Gastrocnemius medialis (tissue), 4 donors: ENCODE measurements around the gene DCUN1D3. TPM values are rescaled to one million over a fixed set of nuclear protein-coding genes. Genes with fewer than 3 reads are reported as not detected.
"Not testable (repeated sequence)": the region's sequence is repeated elsewhere in the genome, so short reads cannot be mapped to it uniquely, and the experiment has no call there.

Experiments used
- ATAC-seq, 2 donors: fragments of 150-250 bp; one replicate each; pipeline ENCODE4 v1.9.1; 2016
- DNase-seq, 2 donors: peaks; one replicate each; pipeline ENCODE4 v3.0.0-alpha.2; 2019
- H3K27ac ChIP-seq, 4 donors: fragments of 200-600 bp; sonication (generic); 1 replicate in 1 of 4; 2 replicates in 3 of 4; pipeline ENCODE4 v1.5.1; 2016 to 2018; ENCODE audit warnings: mild to moderate bottlenecking in 2 of 4, moderate library complexity in 1 of 4
- H3K27me3 ChIP-seq, 3 donors: fragments of 200-600 bp; sonication (generic) in 2 of 3; 1 replicate in 1 of 3; 2 replicates in 2 of 3; pipeline versions ENCODE4 v1.5.1 to v1.6.0; 2016 to 2019; ENCODE audit warnings: mild to moderate bottlenecking in 1 of 3, moderate library complexity in 1 of 3
- H3K36me3 ChIP-seq, 2 donors: fragments of 200-600 bp; sonication (generic) in 1 of 2; one replicate each; pipeline ENCODE4 v1.5.1; 2017 to 2018
- H3K4me1 ChIP-seq, 2 donors: fragments of 200-600 bp; sonication (generic) in 1 of 2; one replicate each; pipeline ENCODE4 v1.5.1; 2016 to 2017; ENCODE audit warnings: mild to moderate bottlenecking in 2 of 2
- H3K4me3 ChIP-seq, 4 donors: fragments of 200-600 bp; sonication (generic) in 3 of 4; 1 replicate in 1 of 4; 2 replicates in 3 of 4; pipeline ENCODE4 v1.5.1; 2016 to 2019; ENCODE audit warnings: mild to moderate bottlenecking in 2 of 4
- H3K9me3 ChIP-seq, 3 donors: fragments of 200-600 bp; sonication (generic) in 2 of 3; 1 replicate in 1 of 3; 2 replicates in 2 of 3; pipeline ENCODE4 v1.5.1; 2016 to 2019
- POLR2A ChIP-seq, 2 donors: fragments of 450-650 bp; IDR thresholded peaks; one replicate each; pipeline ENCODE4 v1.6.1; 2017; ENCODE audit warnings: antibody characterized with exemption in 2 of 2, mild to moderate bottlenecking in 2 of 2, moderate library complexity in 2 of 2
- in situ Hi-C, 4 donors: fragments of 200-750 bp; cut with MboI; loops; one replicate each; pipeline versions ENCODE4 v1.15.0 to v1.8.0; 2017; ENCODE audit warnings: low sequenced_read_pairs in 4 of 4
- intact Hi-C: fragments of 100-400 bp; cut with DNase I; formaldehyde crosslinking; loops from one replicate; pipeline ENCODE4 v1.15.1; 2023; ENCODE audit warnings: low total_unique reads
- total RNA-seq, 4 donors: library from RNA; depleted of rRNA; stranded (reverse); fragments of >200 nt; gene quantifications; one replicate each; pipeline versions ENCODE4 v1.1.0 to v1.2.3, GENCODE V29; 2016
- TF ChIP-seq, protein P1 (sequence below), 5 experiments: fragments of 450-650 bp in 3 of 5; fragments of 200-600 bp in 2 of 5; sonication (generic) in 2 of 5; IDR thresholded peaks in 4 of 5; conservative IDR thresholded peaks in 1 of 5; 1 replicate in 4 of 5; 2 replicates in 1 of 5; pipeline ENCODE4 v1.5.1; 2016 to 2019; ENCODE audit warnings: antibody characterized with exemption in 5 of 5, mild to moderate bottlenecking in 3 of 5, moderate library complexity in 3 of 5

The DCUN1D3 gene
- total RNA-seq, 4 donors from 2014 or later = 7.6 to 10.5 (median 8.3) TPM

GRCh38 chr16:20930365-20930690, 30.2 kb upstream of the DCUN1D3 start:
- no peaks in the 10 kb centered on the region for H3K27me3 ChIP-seq
- no peak for TF ChIP-seq POLR2A (IDR thresholded peaks at IDR 0.05)
- TF ChIP-seq, protein P1, sequence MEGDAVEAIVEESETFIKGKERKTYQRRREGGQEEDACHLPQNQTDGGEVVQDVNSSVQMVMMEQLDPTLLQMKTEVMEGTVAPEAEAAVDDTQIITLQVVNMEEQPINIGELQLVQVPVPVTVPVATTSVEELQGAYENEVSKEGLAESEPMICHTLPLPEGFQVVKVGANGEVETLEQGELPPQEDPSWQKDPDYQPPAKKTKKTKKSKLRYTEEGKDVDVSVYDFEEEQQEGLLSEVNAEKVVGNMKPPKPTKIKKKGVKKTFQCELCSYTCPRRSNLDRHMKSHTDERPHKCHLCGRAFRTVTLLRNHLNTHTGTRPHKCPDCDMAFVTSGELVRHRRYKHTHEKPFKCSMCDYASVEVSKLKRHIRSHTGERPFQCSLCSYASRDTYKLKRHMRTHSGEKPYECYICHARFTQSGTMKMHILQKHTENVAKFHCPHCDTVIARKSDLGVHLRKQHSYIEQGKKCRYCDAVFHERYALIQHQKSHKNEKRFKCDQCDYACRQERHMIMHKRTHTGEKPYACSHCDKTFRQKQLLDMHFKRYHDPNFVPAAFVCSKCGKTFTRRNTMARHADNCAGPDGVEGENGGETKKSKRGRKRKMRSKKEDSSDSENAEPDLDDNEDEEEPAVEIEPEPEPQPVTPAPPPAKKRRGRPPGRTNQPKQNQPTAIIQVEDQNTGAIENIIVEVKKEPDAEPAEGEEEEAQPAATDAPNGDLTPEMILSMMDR (IDR thresholded peaks at IDR 0.05 in 4 of 5, conservative IDR thresholded peaks at IDR 0.05 in 1 of 5) = no peak
- DNase-seq = no peak
- H3K27ac ChIP-seq = peak overlapping the region; percentile 31 to 67 (median 43)
- in situ Hi-C loops = no loop called here
- intact Hi-C loops = no loop called here
- H3K36me3 ChIP-seq = peaks cover 0 to 3% of the 10 kb centered on the region in 2 donors
- no peak overlapping the region for H3K4me3 ChIP-seq
- ATAC-seq = no peak
- H3K4me1 ChIP-seq = peaks cover 6 to 7% of the 10 kb centered on the region in 2 donors
- H3K9me3 ChIP-seq = no peaks in the 10 kb centered on the region

GRCh38 chr16:20929676-20930364, 29.7 kb upstream of the DCUN1D3 start:
- H3K4me3 ChIP-seq, intact Hi-C loops, H3K36me3 ChIP-seq, H3K27me3 ChIP-seq, H3K9me3 ChIP-seq, in situ Hi-C loops, H3K4me1 ChIP-seq: not testable (repeated sequence)
- peak; percentile 47 to 88 for ATAC-seq
- H3K27ac ChIP-seq = peak overlapping the region; percentile 31 to 67 (median 43)
- DNase-seq = peak in 1 of 2 donors; percentile 20

DNA sequence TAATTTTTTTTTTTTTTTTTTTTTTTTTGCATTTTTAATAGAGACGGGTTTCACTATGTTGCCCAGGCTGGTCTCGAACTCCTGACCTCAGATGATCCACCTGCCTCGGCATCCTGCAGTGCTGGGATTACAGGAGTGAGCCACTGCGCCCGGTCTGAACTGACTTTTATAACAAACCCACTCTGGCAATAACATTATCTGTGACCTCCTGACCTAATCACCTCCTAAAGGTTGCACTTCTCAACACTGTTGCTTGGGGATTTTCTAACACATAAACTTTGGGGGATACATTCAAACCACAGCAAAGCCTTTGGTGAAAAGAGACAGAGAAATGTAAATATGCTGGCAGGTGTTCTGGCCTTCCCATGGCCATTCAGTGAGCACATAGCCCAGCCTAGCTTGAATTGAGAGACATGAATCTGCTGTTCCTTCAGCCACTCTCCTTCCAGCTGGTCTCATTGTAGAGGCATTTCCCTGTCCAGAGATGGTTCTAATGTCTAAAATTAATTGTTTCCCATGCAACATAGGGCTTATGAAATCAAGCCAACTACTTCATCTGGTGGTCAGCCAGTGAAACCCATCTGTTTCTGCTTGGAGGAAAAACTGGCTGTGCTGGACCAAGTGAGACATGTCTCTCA, 28.7 kb upstream of the DCUN1D3 start:
- H3K27me3 ChIP-seq = no peaks in the 10 kb centered on the region
- DNase-seq = no peak
- H3K9me3 ChIP-seq = no peaks in the 10 kb centered on the region
- TF ChIP-seq, protein P1 (IDR thresholded peaks at IDR 0.05 in 4 of 5, conservative IDR thresholded peaks at IDR 0.05 in 1 of 5) = no peak
- in situ Hi-C loops = no loop called here
- H3K36me3 ChIP-seq = peaks cover 0 to 10% of the 10 kb centered on the region in 2 donors
- intact Hi-C loops = no loop called here
- ATAC-seq = no peak
- H3K27ac ChIP-seq = no peak overlapping the region
- H3K4me1 ChIP-seq = peaks cover 6 to 7% of the 10 kb centered on the region in 2 donors
- no peak overlapping the region for H3K4me3 ChIP-seq

DNA sequence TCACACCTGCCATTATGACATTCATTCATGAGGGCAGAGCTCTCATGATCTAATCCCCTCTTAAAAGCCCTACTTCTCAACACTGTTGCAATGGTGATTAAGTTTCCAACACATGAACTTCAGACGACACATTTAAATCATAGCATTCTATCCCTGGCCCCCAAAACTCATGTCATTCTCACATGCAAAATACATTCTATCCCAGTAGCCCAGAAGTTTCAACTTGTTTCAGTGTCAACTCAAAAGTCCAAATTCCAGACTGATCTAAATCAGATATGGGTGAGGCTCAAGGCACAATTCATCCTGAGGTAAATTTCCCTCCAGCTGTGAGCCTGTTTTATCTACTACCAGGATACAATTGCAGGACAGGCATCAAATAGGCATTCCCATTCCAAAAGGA, 25.6 kb upstream of the DCUN1D3 start:
- DNase-seq = no peak
- in situ Hi-C loops = no loop called here
- Histone ChIP-seq H3K4me1 (peaks cover 6 to 7% of the 10 kb centered on the region in 2 donors), H3K9me3 (no peaks in the 10 kb centered on the region), H3K27me3 (no peaks in the 10 kb centered on the region), H3K27ac (no peak overlapping the region), H3K4me3 (no peak overlapping the region), H3K36me3 (peaks cover 0 to 10% of the 10 kb centered on the region in 2 donors)
- TF ChIP-seq POLR2A (IDR thresholded peaks at IDR 0.05) = no peak
- TF ChIP-seq, protein P1 (IDR thresholded peaks at IDR 0.05 in 4 of 5, conservative IDR thresholded peaks at IDR 0.05 in 1 of 5) = no peak
- ATAC-seq = no peak
- intact Hi-C loops = no loop called here

DNA sequence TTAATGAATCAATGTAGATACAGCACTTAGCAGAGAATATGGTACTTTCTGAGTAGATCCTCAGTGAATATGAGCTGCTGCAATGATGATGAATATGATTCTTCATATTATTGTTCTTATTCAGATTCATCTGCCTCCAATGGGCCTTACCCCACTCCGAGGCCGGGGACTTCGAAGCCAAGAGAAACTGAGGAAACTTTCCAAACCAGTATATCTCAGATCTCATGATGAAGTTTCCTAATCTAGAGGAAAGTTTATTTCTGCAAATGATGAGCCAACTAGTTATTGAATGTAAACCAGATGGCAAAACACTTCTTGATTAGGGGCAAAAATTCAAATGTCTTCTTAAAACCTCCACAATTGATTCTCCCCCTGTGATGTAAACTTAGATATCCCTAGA, 23.7 kb upstream of the DCUN1D3 start:
- Histone ChIP-seq H3K9me3 (no peaks in the 10 kb centered on the region), H3K36me3 (peaks cover 0 to 10% of the 10 kb centered on the region in 2 donors), H3K4me1 (peaks cover 3 to 5% of the 10 kb centered on the region in 2 donors), H3K4me3 (no peak overlapping the region), H3K27ac (no peak overlapping the region), H3K27me3 (no peaks in the 10 kb centered on the region)
- DNase-seq (no peak), ATAC-seq (no peak)
- in situ Hi-C loops (no loop called here), intact Hi-C loops (no loop called here)
- TF ChIP-seq, protein P1 (IDR thresholded peaks at IDR 0.05 in 4 of 5, conservative IDR thresholded peaks at IDR 0.05 in 1 of 5) = no peak
- no peak for TF ChIP-seq POLR2A (IDR thresholded peaks at IDR 0.05)
